A673 (cell line): ENCODE results near the gene ESR2. TPM values are rescaled to one million over a fixed set of nuclear protein-coding genes. Genes with fewer than 3 reads are reported as not detected.
A peak's percentile ranks its signal among the peaks of the same experiment; 100 is the strongest.

ENCODE experiments used
- BruUV-seq: library from RNA; stranded (reverse); fragments of 400-500 nt; replicated peaks from 2 replicates; lab custom pipeline; 2021; lab: Mats Ljungman, UMichigan
- CTCF ChIA-PET: fragments of 300-600 bp; sonication (Branson Sonifier 250); formaldehyde crosslinking; loops from one replicate; lab custom pipeline; 2022; ENCODE audit warnings: antibody characterized with exemption; lab: Charles Lee
- POLR2A ChIA-PET: fragments of 300-600 bp; sonication (Branson Sonifier 250); formaldehyde crosslinking; loops from one replicate; lab custom pipeline; 2022; ENCODE audit warnings: antibody characterized with exemption; ENCODE audit not compliant: low non-redundant PET; lab: Charles Lee
- DNase-seq: peaks from one replicate; pipeline ENCODE4 v3.0.0-alpha.2; 2015; ENCODE audit warnings: low spot score
- H3K27ac ChIP-seq: fragments of 200-600 bp; sonication (generic); 2 replicates; pipeline ENCODE4 v1.5.1; 2016; ENCODE audit warnings: mixed run types, low read depth, mild to moderate bottlenecking, mixed read lengths, antibody characterized with exemption, low read length; ENCODE audit not compliant: poor library complexity, severe bottlenecking
- H3K27me3 ChIP-seq: fragments of 200-600 bp; sonication (generic); replicated peaks from 2 replicates; pipeline ENCODE4 v1.6.1; 2017; ENCODE audit warnings: mixed run types, low read depth, mild to moderate bottlenecking, mixed read lengths, antibody characterized with exemption, low read length; ENCODE audit not compliant: insufficient read depth, poor library complexity
- H3K36me3 ChIP-seq: fragments of 200-600 bp; sonication (generic); 2 replicates; pipeline ENCODE4 v1.6.1; 2016; ENCODE audit warnings: mixed run types, mild to moderate bottlenecking, mixed read lengths, antibody characterized with exemption, low read length; ENCODE audit not compliant: insufficient read depth, poor library complexity, severe bottlenecking
- H3K4me1 ChIP-seq: fragments of 200-600 bp; sonication (generic); 2 replicates; pipeline ENCODE4 v1.6.1; 2017; ENCODE audit warnings: mixed run types, mild to moderate bottlenecking, mixed read lengths, antibody characterized with exemption, low read length; ENCODE audit not compliant: insufficient read depth, poor library complexity, severe bottlenecking
- H3K4me3 ChIP-seq: fragments of 200-600 bp; sonication (generic); 2 replicates; pipeline ENCODE4 v1.5.1; 2016; ENCODE audit warnings: low read depth, mixed run types, mild to moderate bottlenecking, mixed read lengths, low read length; ENCODE audit not compliant: poor library complexity, severe bottlenecking
- H3K9me3 ChIP-seq: fragments of 200-600 bp; sonication (generic); 2 replicates; pipeline ENCODE4 v1.6.1; 2016; ENCODE audit warnings: mixed run types, low read depth, mild to moderate bottlenecking, mixed read lengths, antibody characterized with exemption, low read length; ENCODE audit not compliant: poor library complexity, severe bottlenecking
- CTCF ChIP-seq: fragments of 300-800, 200-600 bp; sonication (generic); conservative IDR thresholded peaks from 2 replicates; pipeline ENCODE4 v1.5.1; 2017; ENCODE audit warnings: low read depth, mild to moderate bottlenecking, antibody characterized with exemption, low read length, moderate library complexity, mixed read lengths
- EZH2 ChIP-seq: fragments of 200-600 bp; sonication (generic); IDR thresholded peaks from 2 replicates; pipeline ENCODE4 v1.6.1; 2017; ENCODE audit warnings: borderline replicate concordance, low read depth, mild to moderate bottlenecking, mixed read lengths, antibody characterized with exemption, low read length; ENCODE audit not compliant: poor library complexity, severe bottlenecking
- intact Hi-C: fragments of 100-400 bp; cut with micrococcal nuclease; formaldehyde crosslinking; loops from one replicate; pipeline ENCODE4 v1.10.0; 2022; ENCODE audit not compliant: unreplicated experiment
- total RNA-seq: library from RNA; stranded (reverse); gene quantifications from 2 replicates; pipeline ENCODE4 v1.2.3, GENCODE V29; 2021

ESR2 gene
- total RNA-seq, 1 experiment from 2014 or later, result 0.71 TPM

GRCh38 chr14:64338616-64339316, 44.6 kb upstream of the ESR2 start:
- peaks cover 9% of the 10 kb centered on the region for H3K9me3 ChIP-seq
- intact Hi-C loops, result loop anchor here (5.0 kb wide), 1 partner anchor 49 kb away; the partner anchor contains the start of gene MTHFD1
- BruUV-seq, result no TSS peak
- no peaks in the 10 kb centered on the region for H3K27me3 ChIP-seq
- H3K4me1 ChIP-seq, result peaks cover 10% of the 10 kb centered on the region
- peak; percentile 99 for DNase-seq
- no peaks in the 10 kb centered on the region for H3K36me3 ChIP-seq
- H3K4me3 ChIP-seq, result peak overlapping the region; percentile 79
- POLR2A ChIA-PET, result interaction anchor here (0.7 kb wide), 1 partner anchor 29 kb away, joined by 16 read pairs; no protein-coding TSS in a partner anchor
- TF ChIP-seq CTCF (no peak), EZH2 (no peak)
- CTCF ChIA-PET, result interaction anchor here (1.6 kb wide), 1 partner anchor 35 kb away, joined by 6 read pairs; no protein-coding TSS in a partner anchor
- H3K27ac ChIP-seq, result peak overlapping the region; percentile 94

GRCh38 chr14:64337888-64338615, 43.9 kb upstream of the ESR2 start:
- ChIA-PET POLR2A (interaction anchor here (0.7 kb wide), 1 partner anchor 28 kb away, joined by 16 read pairs; no protein-coding TSS in a partner anchor), CTCF (interaction anchor here (0.6 to 1.6 kb wide), 4 partner anchors 32 to 540 kb away, joined by 3 to 6 read pairs (median 5); no protein-coding TSS in a partner anchor)
- Histone ChIP-seq H3K27me3 (no peaks in the 10 kb centered on the region), H3K4me1 (peaks cover 10% of the 10 kb centered on the region), H3K9me3 (peaks cover 9% of the 10 kb centered on the region), H3K36me3 (no peaks in the 10 kb centered on the region), H3K27ac (peak overlapping the region; percentile 94), H3K4me3 (peak overlapping the region; percentile 79)
- DNase-seq, result peak; percentile 76
- intact Hi-C loops, result loop anchor here (5.0 kb wide), 1 partner anchor 49 kb away; the partner anchor contains the start of gene MTHFD1
- BruUV-seq, result no TSS peak
- no peak for TF ChIP-seq EZH2
- TF ChIP-seq CTCF, result 0 out of 2 replicates have a peak, but pooled peaks have one; percentile 19

- intact Hi-C loops, result no loop called here
- no peaks in the 10 kb centered on the region for H3K9me3 ChIP-seq
- no peak for DNase-seq
- no peaks in the 10 kb centered on the region for H3K36me3 ChIP-seq
- H3K27ac ChIP-seq, result no peak overlapping the region
- CTCF ChIA-PET, result no interaction called here
- no peak overlapping the region for H3K4me3 ChIP-seq
- POLR2A ChIA-PET, result no interaction called here
- H3K27me3 ChIP-seq, result no peaks in the 10 kb centered on the region
- peaks cover 9% of the 10 kb centered on the region for H3K4me1 ChIP-seq
- no peak for TF ChIP-seq EZH2
- TF ChIP-seq CTCF, result no peak
- BruUV-seq, result no TSS peak
Measured at GRCh38 chr14:64329149-64329548, 35.0 kb upstream of the ESR2 start.
